Naive B cell (primary cell): ENCODE results near the gene ZBTB17. TPM values are rescaled to one million over a fixed set of nuclear protein-coding genes. Genes with fewer than 3 reads are reported as not detected.

Source experiments
- ATAC-seq, 2 donors: fragments of 150-1000 bp; cut with Tn5 transposase; 2 replicates each; pipeline ENCODE4 v1.10.0; 2021; ENCODE audit warnings: low read depth in 2 of 2, mild to moderate bottlenecking in 2 of 2, moderate library complexity in 2 of 2
- DNase-seq: peaks from one replicate; pipeline ENCODE4 v3.0.0; 2022
- H3K27ac Mint-ChIP-seq, 6 donors: one replicate each; pipeline ENCODE4 v1.8.0; 2020 to 2022; ENCODE audit warnings: mild to moderate bottlenecking in 6 of 6, mixed read lengths in 6 of 6, moderate library complexity in 5 of 6, inconsistent platforms in 2 of 6
- H3K27me3 Mint-ChIP-seq, 3 donors: one replicate each; pipeline ENCODE4 v1.8.0; 2021 to 2022; ENCODE audit warnings: mixed read lengths in 3 of 3, mild to moderate bottlenecking in 1 of 3
- H3K36me3 Mint-ChIP-seq, 2 donors: one replicate each; pipeline ENCODE4 v1.8.0; 2020 to 2022; ENCODE audit warnings: mixed read lengths in 2 of 2, inconsistent platforms in 1 of 2, mild to moderate bottlenecking in 1 of 2
- H3K4me1 Mint-ChIP-seq, 3 donors: one replicate each; pipeline ENCODE4 v1.8.0; 2020 to 2022; ENCODE audit warnings: mixed read lengths in 3 of 3, inconsistent platforms in 1 of 3, mild to moderate bottlenecking in 1 of 3, moderate library complexity in 1 of 3
- H3K4me3 Mint-ChIP-seq, 8 donors: one replicate each; pipeline ENCODE4 v1.8.0; 2020 to 2022; ENCODE audit warnings: mild to moderate bottlenecking in 8 of 8, mixed read lengths in 8 of 8, moderate library complexity in 8 of 8, inconsistent platforms in 2 of 8
- H3K9me3 Mint-ChIP-seq, 7 donors: one replicate each; pipeline ENCODE4 v1.8.0; 2020 to 2022; ENCODE audit warnings: mixed read lengths in 7 of 7, mild to moderate bottlenecking in 5 of 7, inconsistent platforms in 2 of 7, moderate library complexity in 1 of 7
- polyA plus RNA-seq, 6 donors: library from polyadenylated mRNA; unstranded; fragments of 300-500 nt; fragmentation: Illumina TruSeq; gene quantifications; one replicate each; pipeline ENCODE4 v1.2.3, GENCODE V29; 2021; ENCODE audit warnings: low read depth in 6 of 6

The ZBTB17 gene
- polyA plus RNA-seq, 6 donors from 2014 or later, result 3.6 to 34.9 (median 10.0) TPM

- H3K4me1 Mint-ChIP-seq, result peaks cover 38 to 69% (median 62%) of the 10 kb centered on the region in 3 donors
- no peak overlapping the region for H3K27ac Mint-ChIP-seq
- no peaks in the 10 kb centered on the region for H3K27me3 Mint-ChIP-seq
These were observed 6.5 kb downstream of the ZBTB17 start for GRCh38 chr1:15969321-15969880.

GRCh38 chr1:15968172-15968571 is 7.7 kb downstream of the ZBTB17 start:
- Mint-ChIP-seq H3K27ac (peak overlapping the region in 5 of 6 donors; percentile 12 to 59 (median 47)), H3K27me3 (no peaks in the 10 kb centered on the region), H3K4me3 (no peak overlapping the region), H3K9me3 (peaks cover 0 to 1% (median 0%) of the 10 kb centered on the region in 7 donors), H3K4me1 (peaks cover 44 to 71% (median 67%) of the 10 kb centered on the region in 3 donors), H3K36me3 (peaks cover 0 to 13% of the 10 kb centered on the region in 2 donors)
- no peak for ATAC-seq
- no peak for DNase-seq

More at GRCh38 chr1:15969321-15969880, 6.5 kb downstream of the ZBTB17 start:
- Mint-ChIP-seq H3K4me3 (no peak overlapping the region), H3K36me3 (peaks cover 0 to 13% of the 10 kb centered on the region in 2 donors), H3K9me3 (peaks cover 0 to 1% (median 0%) of the 10 kb centered on the region in 7 donors)
- no peak for ATAC-seq
- DNase-seq, result no peak

GRCh38 chr1:15966956-15967344 is 9.0 kb downstream of the ZBTB17 start:
- no peaks in the 10 kb centered on the region for H3K9me3 Mint-ChIP-seq
- DNase-seq (no peak), ATAC-seq (no peak)
- no peaks in the 10 kb centered on the region for H3K27me3 Mint-ChIP-seq
- H3K27ac Mint-ChIP-seq, result peak overlapping the region in 5 of 6 donors; percentile 55 to 92 (median 80)
- peaks cover 0 to 2% of the 10 kb centered on the region in 2 donors for H3K36me3 Mint-ChIP-seq
- peak overlapping the region in 4 of 8 donors; percentile 37 to 72 (median 51) for H3K4me3 Mint-ChIP-seq
- H3K4me1 Mint-ChIP-seq, result peaks cover 41 to 73% (median 72%) of the 10 kb centered on the region in 3 donors

- ATAC-seq, result peak; percentile 87 to 89
- H3K4me1 Mint-ChIP-seq, result peaks cover 43 to 76% (median 75%) of the 10 kb centered on the region in 3 donors
- no peaks in the 10 kb centered on the region for H3K9me3 Mint-ChIP-seq
- H3K36me3 Mint-ChIP-seq, result no peaks in the 10 kb centered on the region
- peak overlapping the region; percentile 92 to 98 (median 98) for H3K27ac Mint-ChIP-seq
- DNase-seq, result peak; percentile 80
- peak overlapping the region; percentile 65 to 92 (median 84) for H3K4me3 Mint-ChIP-seq
- no peaks in the 10 kb centered on the region for H3K27me3 Mint-ChIP-seq
These were observed 9.6 kb downstream of the ZBTB17 start for GRCh38 chr1:15966081-15966955.

- peak; percentile 22 to 38 for ATAC-seq
These were observed 10.6 kb downstream of the ZBTB17 start for GRCh38 chr1:15965228-15965767.

GRCh38 chr1:15963968-15964648 is 11.8 kb downstream of the ZBTB17 start:
- Mint-ChIP-seq H3K9me3 (no peaks in the 10 kb centered on the region), H3K36me3 (no peaks in the 10 kb centered on the region), H3K4me1 (peaks cover 49 to 84% (median 77%) of the 10 kb centered on the region in 3 donors), H3K4me3 (peak overlapping the region; percentile 37 to 92 (median 84)), H3K27me3 (no peaks in the 10 kb centered on the region), H3K27ac (peak overlapping the region; percentile 41 to 98 (median 98))
- DNase-seq (no peak), ATAC-seq (peak; percentile 16 to 17)

More at GRCh38 chr1:15965228-15965767, 10.6 kb downstream of the ZBTB17 start:
- no peaks in the 10 kb centered on the region for H3K27me3 Mint-ChIP-seq
- peaks cover 43 to 80% (median 76%) of the 10 kb centered on the region in 3 donors for H3K4me1 Mint-ChIP-seq
- H3K27ac Mint-ChIP-seq, result peak overlapping the region; percentile 92 to 98 (median 98)
- peak; percentile 61 for DNase-seq
- no peaks in the 10 kb centered on the region for H3K9me3 Mint-ChIP-seq
- no peaks in the 10 kb centered on the region for H3K36me3 Mint-ChIP-seq
- peak overlapping the region; percentile 65 to 92 (median 84) for H3K4me3 Mint-ChIP-seq

GRCh38 chr1:15963363-15963967 is 12.4 kb downstream of the ZBTB17 start:
- H3K27ac Mint-ChIP-seq, result peak overlapping the region; percentile 41 to 98 (median 98)
- no peaks in the 10 kb centered on the region for H3K27me3 Mint-ChIP-seq
- ATAC-seq (peak; percentile 15 to 16), DNase-seq (no peak)
- no peaks in the 10 kb centered on the region for H3K9me3 Mint-ChIP-seq
- no peaks in the 10 kb centered on the region for H3K36me3 Mint-ChIP-seq
- H3K4me3 Mint-ChIP-seq, result peak overlapping the region; percentile 37 to 92 (median 84)
- H3K4me1 Mint-ChIP-seq, result peaks cover 53 to 84% (median 80%) of the 10 kb centered on the region in 3 donors

GRCh38 chr1:15962671-15963362 is 13.1 kb downstream of the ZBTB17 start:
- peak overlapping the region in 7 of 8 donors; percentile 37 to 92 (median 81) for H3K4me3 Mint-ChIP-seq
- no peaks in the 10 kb centered on the region for H3K36me3 Mint-ChIP-seq
- H3K27me3 Mint-ChIP-seq, result no peaks in the 10 kb centered on the region
- no peak for DNase-seq
- H3K9me3 Mint-ChIP-seq, result no peaks in the 10 kb centered on the region
- H3K4me1 Mint-ChIP-seq, result peaks cover 52 to 80% (median 80%) of the 10 kb centered on the region in 3 donors
- no peak for ATAC-seq
- peak overlapping the region in 3 of 6 donors; percentile 92 to 98 (median 98) for H3K27ac Mint-ChIP-seq

- no peak for DNase-seq
- H3K9me3 Mint-ChIP-seq, result no peaks in the 10 kb centered on the region
- peaks cover 0 to 3% of the 10 kb centered on the region in 2 donors for H3K36me3 Mint-ChIP-seq
- no peak overlapping the region for H3K4me3 Mint-ChIP-seq
- ATAC-seq, result no peak
- H3K27ac Mint-ChIP-seq, result peak overlapping the region in 1 of 6 donors; percentile 47
- no peaks in the 10 kb centered on the region for H3K27me3 Mint-ChIP-seq
- peaks cover 54 to 79% (median 78%) of the 10 kb centered on the region in 3 donors for H3K4me1 Mint-ChIP-seq
These were observed 13.7 kb downstream of the ZBTB17 start for GRCh38 chr1:15962176-15962575.

- Mint-ChIP-seq H3K36me3 (peaks cover 0 to 10% of the 10 kb centered on the region in 2 donors), H3K4me3 (peak overlapping the region in 1 of 8 donors; percentile 11), H3K9me3 (no peaks in the 10 kb centered on the region), H3K27me3 (no peaks in the 10 kb centered on the region), H3K27ac (peak overlapping the region in 4 of 6 donors; percentile 47 to 91 (median 78)), H3K4me1 (peaks cover 59 to 77% (median 75%) of the 10 kb centered on the region in 3 donors)
- ATAC-seq (no peak), DNase-seq (no peak)
These were observed 14.4 kb downstream of the ZBTB17 start for GRCh38 chr1:15961492-15961891.

- Mint-ChIP-seq H3K9me3 (no peaks in the 10 kb centered on the region), H3K27ac (no peak overlapping the region), H3K4me3 (no peak overlapping the region), H3K4me1 (peaks cover 60 to 77% (median 72%) of the 10 kb centered on the region in 3 donors), H3K36me3 (peaks cover 0 to 16% of the 10 kb centered on the region in 2 donors), H3K27me3 (no peaks in the 10 kb centered on the region)
- ATAC-seq, result no peak
- no peak for DNase-seq
These were observed 15.1 kb downstream of the ZBTB17 start for GRCh38 chr1:15960808-15961207.

- ATAC-seq, result no peak
- Mint-ChIP-seq H3K36me3 (peaks cover 0 to 16% of the 10 kb centered on the region in 2 donors), H3K4me1 (peaks cover 58 to 74% (median 65%) of the 10 kb centered on the region in 3 donors), H3K9me3 (no peaks in the 10 kb centered on the region), H3K27ac (peak overlapping the region in 1 of 6 donors; percentile 29), H3K27me3 (no peaks in the 10 kb centered on the region), H3K4me3 (peak overlapping the region in 1 of 8 donors; percentile 65)
- no peak for DNase-seq
These were observed 16.0 kb downstream of the ZBTB17 start for GRCh38 chr1:15959827-15960446.
